ELF-1 (cell line): ENCODE measurements around the gene ALKBH4.
"Not testable (repeated sequence)": the region's sequence is repeated elsewhere in the genome, so short reads cannot be mapped to it uniquely, and the experiment has no call there.

ENCODE experiments used
- DNase-seq: peaks from one replicate; pipeline ENCODE4 v3.0.0-alpha.2; 2016; ENCODE audit warnings: low read depth, low spot score

Gene ALKBH4

DNA sequence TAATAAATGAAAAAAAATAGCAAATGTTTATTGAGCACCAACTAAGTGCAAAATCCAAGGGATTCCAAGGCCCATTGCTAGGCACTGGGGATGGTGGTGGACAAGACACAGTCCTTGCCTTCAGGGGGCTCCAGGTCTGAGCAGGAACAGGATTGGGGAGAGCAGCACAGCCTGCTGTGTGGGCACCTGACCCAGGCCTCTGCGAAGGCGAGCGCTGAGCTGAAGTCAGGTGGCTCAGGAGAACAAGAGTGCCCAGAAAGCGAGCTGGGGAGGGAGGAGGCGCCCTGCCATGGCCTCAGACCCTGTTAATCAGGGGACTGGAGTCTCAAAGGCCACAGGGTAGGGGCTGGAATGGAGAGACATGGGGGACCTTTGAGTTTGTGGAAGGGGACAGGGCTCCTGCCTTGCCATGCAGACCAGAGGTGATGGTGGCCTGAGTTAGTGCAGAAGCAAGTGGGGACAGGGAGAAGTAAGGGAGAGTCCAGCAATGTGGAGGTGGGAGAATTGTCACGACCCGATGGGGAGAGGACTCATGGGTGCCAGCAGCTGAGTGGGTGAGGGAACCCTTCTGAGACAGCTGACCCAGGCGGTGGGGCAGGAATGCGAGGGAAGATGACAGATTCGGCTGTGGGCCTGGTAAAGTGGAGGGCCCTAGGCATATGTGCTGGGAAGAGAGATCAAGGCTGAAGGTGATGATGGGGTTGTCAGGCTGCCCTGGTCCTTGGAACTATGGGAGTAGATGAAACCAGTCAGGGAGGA, 35.3 kb downstream of the ALKBH4 start:
- no peak for DNase-seq

DNA sequence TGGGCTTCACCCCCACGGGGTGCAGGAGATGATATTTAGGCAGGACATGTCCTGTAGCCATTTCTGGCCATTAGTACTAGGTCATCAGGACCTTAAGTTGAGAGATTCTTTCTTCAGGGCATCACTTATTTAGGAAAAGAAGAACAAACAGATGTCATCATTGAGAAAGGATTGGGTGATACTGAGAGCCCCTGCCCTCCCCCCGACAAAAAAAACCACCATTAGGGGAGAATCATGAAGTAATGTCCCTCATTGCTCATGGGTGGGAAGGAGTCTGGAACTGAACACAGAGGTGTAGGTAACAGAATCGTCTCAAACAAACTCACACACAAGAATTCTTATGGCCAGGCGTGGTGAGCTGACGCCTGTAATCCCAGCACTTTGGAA, 37.7 kb downstream of the ALKBH4 start:
- no peak for DNase-seq

DNA sequence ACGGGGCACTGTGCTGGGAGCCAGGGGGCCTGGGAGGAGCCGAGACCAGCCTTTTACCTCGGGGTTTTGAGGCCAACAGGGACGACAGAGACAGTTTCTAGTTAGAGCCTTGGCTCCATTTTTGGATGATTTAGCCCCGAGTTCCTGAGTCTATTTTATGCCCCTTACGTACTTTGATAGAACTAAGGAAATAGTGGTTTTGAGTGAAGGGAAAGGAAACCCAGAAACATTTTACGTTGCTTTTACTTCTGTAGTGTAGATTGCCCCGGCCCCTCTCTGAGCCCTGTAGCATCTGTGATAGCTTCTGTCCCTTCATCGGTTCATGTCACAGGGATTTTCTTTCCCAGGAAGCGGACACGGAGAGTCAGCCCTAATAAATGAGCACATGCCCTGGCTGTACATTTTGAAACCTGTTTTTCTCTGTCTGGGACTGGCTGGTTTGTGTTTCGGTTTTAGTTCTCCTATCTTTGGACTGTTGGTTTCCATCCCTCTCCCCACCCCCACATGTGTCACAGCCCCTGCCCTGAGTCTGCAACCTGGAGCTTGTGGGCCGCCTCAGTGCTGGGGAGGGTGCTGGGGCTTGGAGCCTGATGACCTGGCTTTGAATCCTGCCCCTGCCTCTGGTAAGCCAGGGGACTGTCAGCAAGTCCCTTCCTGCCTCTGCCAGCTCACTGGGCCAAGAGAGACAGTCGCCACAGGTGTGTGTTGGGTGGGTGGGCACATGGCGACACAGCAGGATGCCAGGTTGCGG, 38.2 kb downstream of the ALKBH4 start:
- DNase-seq: no peak

DNA sequence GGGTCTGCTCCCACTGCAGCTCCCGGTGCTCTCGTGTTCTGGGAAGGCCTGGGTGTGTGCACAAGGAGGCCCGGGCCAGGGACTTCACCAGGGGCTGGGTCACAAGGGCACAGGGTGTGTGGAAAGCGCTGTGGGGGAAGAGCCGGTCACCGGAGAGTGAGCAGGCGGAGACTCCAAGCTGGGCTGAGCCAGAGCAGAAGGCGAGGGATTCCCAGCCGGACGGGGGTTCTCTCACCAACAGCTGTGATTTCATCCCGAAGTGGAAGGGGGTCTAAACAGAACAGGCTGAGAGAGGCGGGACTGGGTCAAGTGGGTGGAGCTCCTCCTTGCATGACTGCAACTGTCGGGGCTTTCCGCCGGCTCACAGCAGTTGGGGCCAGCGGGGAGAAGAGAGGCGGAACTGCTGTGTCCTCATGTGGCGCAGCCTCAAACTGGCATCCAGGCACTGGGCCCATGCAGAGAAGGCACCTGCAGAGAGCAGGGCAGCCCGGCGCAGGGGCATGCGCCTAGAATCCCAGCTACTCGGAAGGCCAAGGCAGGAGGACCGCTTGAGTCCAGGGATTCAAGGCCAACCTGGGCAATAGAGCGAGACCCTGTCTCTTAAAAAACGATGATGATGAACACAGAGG, 38.9 kb downstream of the ALKBH4 start:
- DNase-seq: peak; percentile 29

DNA sequence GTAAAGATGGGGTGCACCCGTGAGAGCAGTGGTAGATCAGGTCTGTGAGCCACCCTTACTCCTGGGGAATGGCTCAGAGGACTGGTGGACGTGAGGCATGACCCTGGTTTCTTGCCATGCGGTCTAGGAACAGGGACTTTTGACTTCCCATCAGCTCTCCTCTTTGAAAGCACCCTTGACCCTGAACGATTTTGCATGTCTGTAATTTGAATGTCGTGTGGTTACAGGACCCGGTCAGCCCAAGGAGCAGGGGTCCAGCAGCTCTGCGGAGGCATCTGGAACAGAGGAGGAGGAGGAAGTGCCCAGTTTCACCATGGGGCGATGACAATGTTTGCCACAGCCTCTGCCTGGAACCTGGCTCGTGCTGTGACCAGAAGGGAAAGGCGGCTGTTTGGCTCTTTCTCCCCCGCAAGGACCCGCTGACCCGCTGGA, 39.9 kb downstream of the ALKBH4 start:
- no peak for DNase-seq

DNA sequence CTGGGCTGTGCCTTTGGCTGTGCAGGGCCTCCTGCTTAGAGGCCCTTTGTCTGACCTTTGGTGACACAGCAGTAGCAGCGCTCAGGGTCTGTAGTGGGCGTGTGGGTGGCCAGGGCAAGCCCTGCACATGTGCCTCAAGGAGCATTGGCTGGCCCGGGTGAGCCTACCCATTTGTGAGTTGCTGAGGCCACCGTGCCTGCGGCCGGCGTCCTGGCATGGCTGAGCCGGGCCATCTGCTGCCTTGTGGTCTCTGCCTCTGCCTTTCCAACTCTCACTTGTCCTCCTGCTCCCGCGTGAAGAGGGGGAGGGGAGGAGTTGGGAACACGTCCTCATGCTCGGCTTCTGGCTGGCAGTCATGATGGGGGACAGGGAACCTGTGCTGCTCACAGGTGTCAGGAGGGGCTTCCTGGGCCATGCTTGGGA, 40.5 kb downstream of the ALKBH4 start:
- no peak for DNase-seq

DNA sequence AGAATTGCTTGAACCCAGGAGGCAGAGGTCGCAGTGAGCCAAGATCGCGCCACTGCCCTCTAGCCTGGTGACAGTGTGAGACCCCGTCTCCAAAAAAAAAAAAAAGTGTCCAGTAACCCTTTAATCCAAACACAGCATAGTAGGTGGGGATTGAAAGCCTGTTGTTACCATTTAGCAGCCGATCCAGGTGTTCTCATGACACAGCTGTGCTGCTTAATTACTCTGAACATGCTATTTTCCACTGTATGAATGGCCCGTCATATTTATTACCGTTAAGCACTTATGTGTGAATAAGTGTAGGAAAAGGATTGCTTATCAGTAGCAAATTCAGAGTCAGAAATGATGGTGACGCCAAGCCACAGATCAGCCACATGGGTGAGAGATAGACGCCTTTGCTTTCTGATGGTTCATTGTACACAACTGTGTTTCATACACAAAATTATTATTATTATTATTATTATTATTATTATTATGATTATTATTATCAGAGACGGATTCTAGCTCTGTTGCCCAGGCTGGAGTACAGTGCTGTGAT, 42.9 kb downstream of the ALKBH4 start:
- no peak for DNase-seq

DNA sequence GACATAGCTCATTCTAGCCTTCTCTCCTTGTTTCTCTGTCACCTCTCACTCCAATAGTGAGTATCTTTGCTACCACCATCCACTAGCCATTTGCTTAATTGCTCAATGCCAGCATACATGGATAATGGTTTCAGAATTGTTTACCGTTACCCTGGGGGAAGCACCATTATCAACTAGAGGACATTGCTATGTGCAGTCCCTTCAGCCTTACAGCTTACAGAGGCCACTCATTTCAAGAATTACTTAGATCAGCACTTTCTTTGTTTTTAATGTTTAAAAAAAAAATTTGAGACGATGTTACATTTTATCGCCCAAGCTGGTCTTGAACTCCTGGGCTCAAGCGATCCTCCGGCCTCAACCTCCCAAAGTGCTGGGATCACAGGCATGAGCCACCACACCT, 46.1 kb downstream of the ALKBH4 start:
- DNase-seq: no peak

DNA sequence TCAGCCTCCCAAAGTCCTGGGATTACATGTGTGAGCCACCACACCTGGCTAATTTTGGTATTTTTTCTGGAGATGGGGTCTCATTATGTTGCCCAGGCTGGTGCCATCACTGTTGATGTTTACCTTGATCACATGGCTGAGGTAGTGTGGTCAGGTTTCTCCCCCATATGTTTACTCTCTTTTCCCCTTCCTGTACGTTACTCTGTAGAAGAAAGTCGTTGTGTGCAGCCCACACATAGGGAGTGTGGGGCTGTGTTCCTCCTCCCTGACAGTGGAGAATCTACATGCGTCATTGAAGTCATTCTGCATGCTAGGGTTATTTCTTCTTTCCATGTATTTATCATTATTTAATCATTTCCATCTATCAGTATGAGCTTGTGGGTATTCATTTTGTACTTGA, 47.6 kb downstream of the ALKBH4 start:
- no peak for DNase-seq

DNA sequence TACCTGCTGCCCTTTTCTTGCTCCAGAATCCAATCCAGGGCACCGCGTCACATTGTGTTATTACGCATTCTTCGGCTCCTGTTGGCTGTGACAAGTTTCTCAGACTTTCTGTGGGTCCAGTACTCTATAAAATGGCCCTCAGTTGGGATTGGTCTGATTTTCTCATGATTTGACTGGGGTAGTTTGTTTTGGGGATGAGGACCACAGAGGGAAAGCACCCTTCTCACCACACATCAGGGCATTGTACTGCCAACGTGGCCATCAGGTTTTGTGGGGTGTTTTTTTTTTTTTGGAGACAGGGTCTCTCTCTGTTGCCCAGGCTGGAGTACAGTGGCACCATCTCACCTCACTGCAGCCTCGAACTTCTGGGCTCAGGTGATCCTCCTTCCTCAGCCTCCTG, 48.3 kb downstream of the ALKBH4 start:
- DNase-seq: no peak

DNA sequence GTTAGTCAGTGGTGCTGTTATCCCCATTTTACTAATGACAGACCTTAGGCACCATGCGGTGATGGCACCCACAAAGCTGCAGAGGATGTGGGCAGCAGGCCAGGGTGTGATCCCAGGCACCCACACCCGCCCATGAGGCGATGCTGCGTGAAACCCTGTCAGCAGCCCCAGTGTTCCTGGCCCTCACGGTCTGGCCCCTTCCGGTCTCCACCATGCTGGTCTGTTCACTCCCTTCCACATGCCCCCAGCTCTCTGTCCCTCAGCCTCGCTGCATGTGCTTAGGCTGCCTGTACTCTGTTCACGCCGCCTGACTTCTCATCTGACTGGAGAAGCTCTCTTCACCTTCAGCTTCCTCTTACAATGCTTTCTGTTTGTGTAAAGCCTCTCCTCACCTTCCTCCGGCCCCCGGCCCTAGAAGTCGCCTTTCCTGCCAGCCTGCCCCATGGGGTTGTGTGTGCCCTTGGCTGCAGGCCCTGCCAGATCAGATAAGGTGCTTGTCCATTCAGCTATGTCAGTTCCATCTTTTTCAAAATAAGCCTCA, 48.9 kb downstream of the ALKBH4 start:
- DNase-seq: no peak

DNA sequence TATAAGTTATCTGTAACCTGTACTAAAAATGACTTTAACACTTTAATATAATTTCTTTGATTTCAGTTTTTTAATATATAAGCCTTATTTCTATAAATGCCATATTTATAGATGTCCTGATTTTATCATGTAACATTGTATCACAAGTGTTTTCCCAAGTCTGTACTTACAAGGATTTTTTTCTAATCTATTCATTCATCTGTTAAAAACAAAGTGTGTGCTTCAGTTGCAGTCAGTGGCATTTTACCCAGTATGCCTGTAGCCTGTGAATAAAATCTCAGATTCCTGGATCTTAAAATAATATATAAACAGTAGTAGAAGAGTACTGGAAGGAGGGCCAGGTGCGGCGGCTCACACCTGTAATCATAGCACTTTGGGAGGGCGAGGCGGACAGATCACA, 51.1 kb downstream of the ALKBH4 start:
- no peak for DNase-seq

DNA sequence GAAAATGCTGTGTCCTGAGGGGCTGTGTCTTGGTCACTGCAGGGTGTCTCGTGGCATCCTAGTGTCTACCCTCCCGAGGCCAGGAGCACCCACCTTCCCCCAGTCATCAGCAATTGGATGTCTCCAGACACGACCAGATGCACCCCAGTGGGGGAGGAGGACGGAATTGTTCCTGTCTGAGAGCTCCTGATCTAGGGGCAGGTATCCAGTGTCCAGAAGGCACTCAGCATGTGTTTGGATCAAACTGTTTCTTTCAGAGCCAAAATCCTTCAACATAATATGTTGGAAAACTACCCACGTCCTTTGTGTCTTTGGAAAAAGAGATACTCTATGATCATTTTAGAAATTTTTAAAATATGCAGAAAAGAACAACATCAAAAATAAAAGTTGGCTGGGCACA, 51.6 kb downstream of the ALKBH4 start:
- DNase-seq: no peak

DNA sequence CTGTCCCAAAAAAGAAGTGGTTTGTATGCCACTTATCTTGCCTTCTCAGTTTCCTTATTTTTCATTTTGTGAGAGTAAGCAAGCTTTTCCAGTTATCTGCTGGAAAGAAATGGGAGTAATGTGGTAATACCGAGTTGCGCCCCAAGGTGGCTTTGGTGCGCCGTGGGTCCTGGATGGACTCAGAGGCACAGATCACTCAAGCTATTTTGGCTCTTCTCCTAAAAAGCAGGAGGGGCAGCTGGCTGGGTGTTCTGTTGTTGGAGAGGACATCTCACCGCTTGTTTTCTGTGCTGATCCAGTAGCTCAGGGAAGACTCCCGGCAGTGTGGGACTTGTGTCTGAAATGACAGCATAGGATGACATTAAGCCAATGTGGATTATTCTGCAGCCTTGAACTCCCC, 52.1 kb downstream of the ALKBH4 start:
- DNase-seq: peak; percentile 62

DNA sequence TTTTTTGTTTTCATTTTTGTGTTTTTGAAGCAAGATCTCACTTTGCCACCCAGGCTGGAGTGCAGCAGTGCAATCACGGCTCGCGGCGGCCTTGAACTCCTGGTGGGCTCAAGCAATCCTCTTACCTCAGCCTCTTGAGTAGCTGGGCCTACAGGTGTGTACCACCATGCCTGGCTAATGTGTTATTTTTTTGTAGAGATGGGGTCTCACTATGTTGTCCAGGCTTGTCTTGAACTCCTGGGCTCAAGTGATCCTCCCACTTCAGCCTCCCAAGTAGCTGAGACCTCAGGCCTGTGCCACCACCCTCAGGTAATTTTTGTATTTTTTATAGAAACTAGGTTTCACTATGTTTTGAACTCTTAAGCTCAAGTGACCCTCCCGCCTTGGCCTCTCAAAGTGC, 53.7 kb downstream of the ALKBH4 start:
- no peak for DNase-seq

DNA sequence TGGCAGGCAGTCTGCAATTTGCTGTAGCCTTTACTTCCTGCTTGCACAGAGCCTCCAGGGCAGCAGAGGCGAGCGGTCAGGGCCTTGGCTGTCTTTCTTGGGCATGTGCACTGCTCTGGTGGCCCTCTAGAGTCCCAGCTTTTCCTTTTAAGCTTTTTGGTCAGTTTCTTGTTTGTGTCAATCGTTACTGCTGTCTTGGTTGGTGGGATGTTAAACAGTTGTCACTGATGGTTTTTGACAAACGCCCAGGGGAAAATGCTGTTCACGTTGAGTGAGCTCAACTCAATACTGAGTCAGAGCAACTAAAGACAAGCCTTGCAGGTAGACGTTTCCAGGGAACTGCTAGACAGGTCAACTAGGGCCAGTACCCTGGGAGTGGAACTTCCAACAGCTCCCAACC, 54.5 kb downstream of the ALKBH4 start:
- DNase-seq: no peak

DNA sequence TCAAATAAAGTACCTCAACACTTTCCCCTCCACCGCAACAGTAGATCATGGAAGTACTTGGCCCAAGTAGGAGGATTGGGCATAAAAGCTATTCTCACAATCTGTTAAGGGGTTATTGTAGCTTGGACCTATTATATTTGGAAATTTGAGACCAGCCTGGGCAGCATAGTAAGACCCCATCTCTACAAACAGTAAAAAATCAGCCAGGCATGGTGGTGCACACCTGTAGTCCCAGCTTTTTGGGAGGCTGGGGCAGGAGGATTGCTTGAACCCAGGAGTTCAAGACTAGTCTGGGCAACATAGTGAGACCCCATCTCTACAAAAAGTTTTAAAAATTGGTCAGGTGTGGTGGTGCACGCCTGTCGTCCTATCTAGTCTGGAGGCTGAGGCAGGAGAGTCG, 55.3 kb downstream of the ALKBH4 start:
- DNase-seq: no peak

DNA sequence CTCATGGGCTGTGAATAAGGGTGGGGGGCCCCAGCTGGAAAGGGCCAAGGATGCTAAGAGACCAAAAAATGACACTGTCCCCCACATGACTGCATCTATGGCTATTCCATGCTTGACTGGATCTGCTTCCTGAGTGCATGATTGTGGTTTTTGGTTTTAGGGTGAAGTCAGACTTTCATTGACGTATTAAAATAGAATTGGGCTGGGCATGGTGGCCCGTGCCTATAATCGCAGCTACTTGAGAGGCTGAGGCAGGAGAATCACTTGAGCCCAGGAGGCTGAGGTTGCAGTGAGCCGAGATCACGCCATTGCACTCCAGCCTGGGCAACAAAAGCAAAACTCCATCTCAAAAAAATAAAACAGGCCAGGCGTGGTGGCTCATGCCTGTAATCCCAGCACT, 56.1 kb downstream of the ALKBH4 start:
- DNase-seq: not testable (repeated sequence)

DNA sequence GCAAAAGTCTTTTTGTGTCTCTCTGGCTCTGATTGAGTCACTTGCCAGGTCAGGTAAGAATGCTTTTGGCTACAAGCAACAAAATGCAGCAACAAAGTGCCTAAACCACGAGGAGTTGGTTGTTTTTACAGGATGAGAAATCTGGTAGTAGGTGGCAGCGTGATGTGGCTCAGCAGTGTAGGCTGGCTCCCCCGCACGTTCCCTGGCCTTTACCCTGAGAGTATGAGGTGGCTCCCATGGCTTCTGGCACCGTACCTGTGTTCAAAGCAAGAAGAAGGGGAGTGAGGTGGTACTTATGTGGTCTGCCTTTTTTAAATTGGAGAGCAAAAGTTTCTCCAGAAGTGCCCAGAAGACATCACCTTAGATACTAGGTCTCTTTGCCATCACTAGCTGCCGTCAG, 56.8 kb downstream of the ALKBH4 start:
- no peak for DNase-seq
